BJ (cell line): ENCODE results near the gene SH3PXD2B. TPM values are rescaled to one million over a fixed set of nuclear protein-coding genes. Genes with fewer than 3 reads are reported as not detected.

Experiments used
- CTCF ChIA-PET: fragments of 350-600 bp; formaldehyde crosslinking; extraction: SDS; loops from one replicate; lab custom pipeline; 2021; ENCODE audit warnings: antibody characterized with exemption, inconsistent platforms; lab: Yijun Ruan, JAX
- POLR2A ChIA-PET: fragments of 300-600 bp; sonication (Branson Sonifier 250); formaldehyde crosslinking; extraction: SDS; loops from one replicate; lab custom pipeline; 2021; ENCODE audit warnings: antibody characterized with exemption; lab: Charles Lee
- DNase-seq: peaks from one replicate; pipeline ENCODE4 v3.0.0-alpha.2; 2011; ENCODE audit warnings: low read depth
- H3K27me3 ChIP-seq: 2 replicates; pipeline ENCODE4 v1.6.0; 2011; ENCODE audit warnings: low read length; ENCODE audit not compliant: control insufficient read depth, insufficient read depth
- H3K36me3 ChIP-seq: 2 replicates; pipeline ENCODE4 v1.5.1; 2011; ENCODE audit warnings: low read length; ENCODE audit not compliant: control insufficient read depth, insufficient read depth
- H3K4me3 ChIP-seq: 2 replicates; pipeline ENCODE4 v1.5.1; 2011; ENCODE audit warnings: low read depth, mild to moderate bottlenecking, control low read depth, low read length
- CTCF ChIP-seq: IDR thresholded peaks from 2 replicates; pipeline ENCODE4 v1.5.1; 2011; ENCODE audit warnings: low read depth, mild to moderate bottlenecking, control low read depth, inconsistent platforms, low read length, moderate library complexity; ENCODE audit not compliant: insufficient read depth
- polyA plus RNA-seq: library from polyadenylated mRNA; depleted of rRNA; stranded (reverse); fragments of >200 nt; gene quantifications from 2 replicates; pipeline ENCODE4 v1.2.3, GENCODE V29; 2011

Gene SH3PXD2B
- polyA plus RNA-seq, 1 experiment: 15.5 TPM

GRCh38 chr5:172321593-172321992 lies 132.7 kb downstream of the SH3PXD2B start:
- H3K4me3 ChIP-seq: no peak overlapping the region
- H3K36me3 ChIP-seq: no peaks in the 10 kb centered on the region
- CTCF ChIA-PET: no interaction called here
- TF ChIP-seq CTCF: no peak
- no peaks in the 10 kb centered on the region for H3K27me3 ChIP-seq
- POLR2A ChIA-PET: no interaction called here
- DNase-seq: no peak

GRCh38 chr5:172319708-172320441 lies 134.4 kb downstream of the SH3PXD2B start:
- no peak for TF ChIP-seq CTCF
- CTCF ChIA-PET: interaction anchor here (0.8 to 1.5 kb wide), 3 partner anchors 26 to 332 kb away, joined by 3 to 4 read pairs (median 3); no protein-coding TSS in a partner anchor
- no peak for DNase-seq
- H3K4me3 ChIP-seq: no peak overlapping the region
- no peaks in the 10 kb centered on the region for H3K27me3 ChIP-seq
- H3K36me3 ChIP-seq: no peaks in the 10 kb centered on the region
- POLR2A ChIA-PET: no interaction called here

GRCh38 chr5:172315587-172316493 lies 138.5 kb downstream of the SH3PXD2B start:
- no peak for DNase-seq
- Histone ChIP-seq H3K27me3 (no peaks in the 10 kb centered on the region), H3K4me3 (no peak overlapping the region), H3K36me3 (no peaks in the 10 kb centered on the region)
- TF ChIP-seq CTCF: no peak
- POLR2A ChIA-PET: no interaction called here
- CTCF ChIA-PET: no interaction called here

GRCh38 chr5:172313915-172314314 lies 140.4 kb downstream of the SH3PXD2B start:
- H3K4me3 ChIP-seq: no peak overlapping the region
- POLR2A ChIA-PET: no interaction called here
- no peaks in the 10 kb centered on the region for H3K27me3 ChIP-seq
- no peak for DNase-seq
- CTCF ChIA-PET: no interaction called here
- no peak for TF ChIP-seq CTCF
- no peaks in the 10 kb centered on the region for H3K36me3 ChIP-seq

GRCh38 chr5:172312286-172312685 lies 142.0 kb downstream of the SH3PXD2B start:
- ChIA-PET CTCF (no interaction called here), POLR2A (no interaction called here)
- H3K36me3 ChIP-seq: no peaks in the 10 kb centered on the region
- peak; percentile 4 for DNase-seq
- TF ChIP-seq CTCF: no peak
- no peak overlapping the region for H3K4me3 ChIP-seq
- no peaks in the 10 kb centered on the region for H3K27me3 ChIP-seq
